Adrenal gland (tissue), 5 donors: ENCODE data around the gene TXNRD2.

Experiments
- CTCF ChIP-seq, 6 experiments: fragments of 450-650 bp in 4 of 6; fragments of 200-600 bp in 2 of 6; sonication (generic) in 1 of 6; IDR thresholded peaks; 1 replicate in 5 of 6; 2 replicates in 1 of 6; pipeline versions ENCODE4 v1.5.1 to v1.8.0; 2016 to 2021; ENCODE audit warnings: antibody characterized with exemption in 6 of 6, mild to moderate bottlenecking in 2 of 6, moderate library complexity in 1 of 6
- POLR2A ChIP-seq, 2 donors: fragments of 450-650 bp; IDR thresholded peaks; one replicate each; pipeline ENCODE4 v1.6.1; 2017; ENCODE audit warnings: antibody characterized with exemption in 2 of 2, mild to moderate bottlenecking in 2 of 2, moderate library complexity in 1 of 2
- donor health status: DM: no; HTN: no; CAD: no.

DNA sequence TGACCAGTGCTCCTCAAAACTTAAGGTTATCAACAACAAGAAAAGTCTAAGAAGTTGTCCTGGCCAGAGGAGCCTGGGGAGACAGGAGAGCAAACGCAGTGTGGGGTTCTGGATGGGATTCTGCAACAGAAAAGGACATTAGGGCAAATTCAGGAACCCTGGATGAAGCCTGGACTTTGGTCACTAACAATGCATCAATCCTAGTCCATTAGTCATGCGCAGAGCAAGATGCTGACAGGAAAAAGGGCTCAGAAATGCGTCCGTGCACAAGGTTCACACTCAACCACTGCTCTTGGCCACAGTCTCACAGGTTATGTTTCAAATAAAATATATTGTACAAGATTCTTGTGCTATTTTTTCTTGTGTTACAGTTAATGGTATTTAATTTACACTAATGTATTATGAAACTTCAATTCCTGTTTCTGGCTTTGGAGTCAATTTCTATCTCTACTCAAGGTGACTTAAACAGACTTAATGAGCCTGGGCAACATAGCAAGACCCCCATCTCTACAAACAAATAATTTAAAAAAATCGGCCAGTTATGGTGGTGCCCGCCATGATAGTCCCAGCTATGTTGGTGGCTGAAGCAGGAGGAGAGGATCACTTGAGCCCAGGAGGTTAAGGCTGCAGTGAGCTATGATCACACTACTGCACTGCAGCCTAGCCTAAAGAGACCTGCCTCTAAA is 100.5 kb downstream of the TXNRD2 start:
- TF ChIP-seq CTCF (IDR thresholded peaks at IDR 0.05) (no peak), POLR2A (IDR thresholded peaks at IDR 0.05) (no peak)
